CD4-positive, alpha-beta T cell treated with Interleukin-6 for 4 hours (primary cell): ENCODE results near the gene ACSM5.
"Not testable (repeated sequence)": the region's sequence is repeated elsewhere in the genome, so short reads cannot be mapped to it uniquely, and the experiment has no call there.

Experiments used
- DNase-seq: peaks from one replicate; pipeline ENCODE4 v3.0.0-alpha.2; 2020; ENCODE audit warnings: mixed read lengths

Gene ACSM5

DNA sequence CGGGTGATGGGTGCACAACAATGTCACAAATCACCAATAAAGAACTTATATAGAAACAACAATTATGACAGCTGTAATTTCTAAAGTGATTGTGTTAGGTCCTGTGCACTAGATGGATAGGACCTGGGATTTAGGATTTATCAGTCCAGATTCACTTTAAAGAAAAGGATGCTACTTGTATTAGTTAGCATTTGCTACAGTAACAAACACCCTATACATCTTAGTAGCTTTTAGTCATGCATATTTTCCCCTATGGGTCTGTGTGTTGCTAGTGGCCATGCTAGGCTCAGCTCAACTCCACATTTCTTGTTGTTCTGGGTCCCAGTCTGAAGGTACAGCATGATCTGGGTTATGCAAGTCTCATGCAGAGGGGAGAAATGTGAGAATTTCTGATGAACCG, 49.9 kb downstream of the ACSM5 start:
- DNase-seq, result not testable (repeated sequence)

GRCh38 chr16:20460313-20460712, 51.0 kb downstream of the ACSM5 start:
- not testable (repeated sequence) for DNase-seq

GRCh38 chr16:20468954-20469353, 59.6 kb downstream of the ACSM5 start:
- not testable (repeated sequence) for DNase-seq

DNA sequence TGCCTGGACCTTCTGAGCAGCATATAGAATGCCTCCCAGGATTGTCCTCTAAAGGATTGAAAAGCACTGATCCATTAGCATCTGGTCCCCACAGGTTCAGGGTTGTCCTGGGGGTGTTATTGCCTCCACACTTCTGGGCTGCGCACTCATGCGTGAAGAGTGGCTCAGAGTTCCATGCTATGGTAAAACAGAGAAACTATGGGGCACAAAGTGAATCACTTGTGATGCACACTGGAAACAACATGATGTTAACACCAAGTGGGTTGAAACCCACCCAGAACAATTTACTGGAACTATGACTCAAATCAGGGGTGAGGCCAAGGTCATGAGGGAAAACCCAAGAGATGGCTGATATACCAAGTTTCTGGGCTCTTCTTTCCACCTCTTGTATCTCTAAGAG, 60.6 kb downstream of the ACSM5 start:
- DNase-seq, result not testable (repeated sequence)

DNA sequence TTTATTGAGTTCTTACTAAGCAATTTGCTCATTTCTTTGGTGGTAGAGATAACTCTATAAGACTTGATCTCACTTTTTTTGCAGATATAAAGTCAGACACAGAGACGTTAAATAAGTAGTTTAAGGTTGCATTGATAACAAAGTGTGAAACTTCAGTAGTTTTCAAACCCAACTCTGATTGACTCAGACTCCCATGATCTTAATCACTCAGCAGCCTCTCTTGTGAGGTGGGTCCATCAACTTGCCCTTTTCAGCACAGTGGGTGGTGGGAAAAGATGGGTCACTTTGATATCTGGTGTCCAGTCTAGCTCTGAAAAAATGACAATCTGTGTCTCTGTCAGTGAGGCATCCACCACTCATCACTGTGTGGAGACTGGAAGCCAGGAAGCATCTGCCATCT, 61.4 kb downstream of the ACSM5 start:
- not testable (repeated sequence) for DNase-seq

- not testable (repeated sequence) for DNase-seq
These were observed 67.9 kb downstream of the ACSM5 start for GRCh38 chr16:20477188-20477744.

DNA sequence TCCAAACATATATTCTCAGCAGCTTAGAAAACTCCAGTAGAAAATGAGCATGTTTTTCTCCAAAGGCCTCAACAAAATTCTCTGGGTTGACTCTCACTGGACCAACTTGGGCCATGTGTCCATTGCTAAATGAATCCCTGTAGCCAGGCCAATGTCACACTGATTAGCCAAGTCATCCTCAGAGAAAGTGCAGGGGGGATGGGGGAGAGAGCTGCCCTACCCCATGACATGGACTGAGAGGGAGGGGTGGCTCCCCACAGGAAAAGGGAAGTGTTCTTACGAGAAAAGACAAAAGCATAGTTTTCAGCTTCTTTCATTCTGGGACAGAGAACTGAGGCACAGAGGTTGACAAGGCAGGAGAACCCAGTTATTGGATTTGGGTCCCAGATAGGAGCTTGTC, 74.7 kb downstream of the ACSM5 start:
- DNase-seq, result not testable (repeated sequence)

GRCh38 chr16:20484726-20485125, 75.4 kb downstream of the ACSM5 start:
- no peak for DNase-seq

DNA sequence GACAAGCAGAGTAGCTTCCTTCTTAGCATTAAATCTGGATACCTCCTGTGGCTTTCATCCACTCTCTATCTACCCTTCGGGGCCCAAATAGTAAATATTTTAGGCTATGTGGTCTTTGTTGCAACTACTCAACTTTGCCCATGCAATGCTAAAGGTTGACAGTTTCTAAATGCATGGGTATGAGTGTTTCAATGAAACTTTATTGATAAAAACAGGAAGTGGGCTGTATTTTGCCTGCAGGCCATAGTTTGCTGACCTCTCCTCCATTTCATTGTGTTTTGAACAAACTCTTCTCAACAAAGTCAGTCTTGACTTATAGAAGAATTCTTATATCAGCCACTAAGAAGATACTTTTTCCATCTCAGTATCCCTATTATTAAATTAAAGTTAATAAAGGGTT, 76.1 kb downstream of the ACSM5 start:
- no peak for DNase-seq
